Endometrial microvascular endothelial cells (primary cell): Measurements from ENCODE around the gene HHATL. TPM values are rescaled to one million over a fixed set of nuclear protein-coding genes. Genes with fewer than 3 reads are reported as not detected.

Experiments
- in situ Hi-C: cut with HindIII; loops from 2 replicates; pipeline ENCODE4 v1.10.0; 2017; ENCODE audit warnings: low sequenced_read_pairs, low pct_unique_long_range_greater_than_20kb; ENCODE audit errors: inconsistent ontology term
- total RNA-seq: library from RNA; depleted of rRNA; stranded (reverse); fragments of >200 nt; gene quantifications from one replicate; pipeline ENCODE4 v1.2.3, GENCODE V29; 2015; ENCODE audit errors: inconsistent ontology term

The HHATL gene
- total RNA-seq: not detected

- in situ Hi-C loops: no loop called here
These were observed at the start of gene HHATL for GRCh38 chr3:42702066-42702951. HHATL (minus strand) TSS chr3:42702798; CDS start chr3:42700826, 1,972 bp downstream.

- in situ Hi-C loops: no loop called here
These were observed 49.0 kb upstream of the HHATL start for GRCh38 chr3:42751609-42752008.

- in situ Hi-C loops: no loop called here
These were observed 48.2 kb upstream of the HHATL start for GRCh38 chr3:42750834-42751233.

DNA sequence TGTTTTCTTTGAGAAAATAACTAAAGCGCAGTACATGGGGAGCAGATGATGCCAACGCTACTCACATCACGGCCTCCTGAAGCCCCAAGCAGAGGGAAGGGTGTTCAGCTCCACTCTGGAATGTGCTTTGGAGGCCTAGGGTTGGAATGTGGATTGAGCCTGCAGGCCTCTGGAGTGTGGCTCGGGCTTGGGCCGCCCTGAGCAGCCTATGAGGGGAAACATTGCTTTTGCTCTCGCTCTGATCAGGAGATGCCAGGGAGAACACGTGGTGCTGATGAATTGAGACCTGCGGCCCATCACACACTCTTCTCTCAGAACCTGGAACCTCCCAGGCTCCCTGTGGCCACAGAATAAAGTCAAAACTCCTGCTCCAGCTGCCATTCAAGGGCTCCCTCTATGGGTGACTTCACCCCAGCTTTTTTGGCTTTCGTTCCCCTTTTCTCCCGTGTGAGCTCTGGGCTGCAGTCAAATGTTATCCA, 47.2 kb upstream of the HHATL start:
- in situ Hi-C loops: no loop called here

DNA sequence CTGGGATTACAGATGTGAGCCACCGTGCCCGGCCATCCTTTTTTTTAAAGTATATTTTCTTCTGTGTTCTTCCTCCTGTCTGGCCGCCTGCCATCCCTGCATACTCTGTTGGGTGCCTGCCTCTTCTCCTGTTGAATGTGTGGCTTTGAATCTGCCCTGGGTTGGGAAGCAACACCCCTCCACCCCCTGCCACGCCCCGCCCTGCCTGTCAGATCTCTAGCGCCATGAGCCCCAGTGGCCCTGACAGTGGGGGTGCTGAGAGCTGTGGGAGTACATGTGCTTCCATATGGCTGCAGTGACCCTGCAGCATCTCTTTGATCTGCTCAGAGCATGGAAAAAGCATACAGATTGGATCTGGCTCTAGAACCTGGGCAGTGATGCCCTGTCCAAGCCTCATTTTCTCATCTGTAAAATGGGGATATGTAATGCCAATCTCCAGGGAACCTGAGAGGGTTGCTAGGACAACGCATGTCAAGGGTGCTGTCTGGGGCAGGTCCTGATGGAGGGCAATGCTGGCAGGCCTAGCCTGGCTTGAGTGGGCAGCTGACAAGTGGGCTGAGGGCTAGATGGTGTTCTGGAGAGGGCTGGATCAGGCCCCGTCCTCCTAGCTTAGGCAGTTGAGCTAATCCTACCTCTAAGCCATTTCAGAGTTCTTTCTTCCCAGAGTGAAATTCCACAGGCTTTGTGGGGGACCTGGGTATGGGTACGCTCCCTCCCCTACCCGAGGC, 46.6 kb upstream of the HHATL start:
- in situ Hi-C loops: no loop called here

DNA sequence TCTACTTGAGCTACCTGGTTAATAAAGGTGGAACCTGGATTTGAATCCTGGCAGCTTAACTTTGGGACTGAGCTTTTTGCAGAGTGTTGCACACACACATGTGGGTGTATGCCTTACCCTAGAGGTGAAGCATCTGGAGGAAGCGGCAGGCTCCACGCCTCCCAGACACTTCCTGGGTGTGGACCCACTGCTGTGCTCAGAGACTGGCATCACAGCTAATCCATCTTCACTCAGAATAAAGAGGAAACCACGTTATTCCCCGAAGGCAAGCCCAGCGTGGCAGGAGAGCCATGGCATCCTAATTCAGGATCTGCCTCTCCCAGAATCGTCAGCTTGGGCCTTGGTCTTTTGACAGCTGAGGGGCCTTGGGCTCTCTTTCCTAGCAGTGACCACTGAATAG, 45.0 kb upstream of the HHATL start:
- in situ Hi-C loops: no loop called here

GRCh38 chr3:42746455-42747450, 44.2 kb upstream of the HHATL start:
- in situ Hi-C loops: no loop called here

GRCh38 chr3:42745776-42746454, 43.3 kb upstream of the HHATL start:
- in situ Hi-C loops: no loop called here

DNA sequence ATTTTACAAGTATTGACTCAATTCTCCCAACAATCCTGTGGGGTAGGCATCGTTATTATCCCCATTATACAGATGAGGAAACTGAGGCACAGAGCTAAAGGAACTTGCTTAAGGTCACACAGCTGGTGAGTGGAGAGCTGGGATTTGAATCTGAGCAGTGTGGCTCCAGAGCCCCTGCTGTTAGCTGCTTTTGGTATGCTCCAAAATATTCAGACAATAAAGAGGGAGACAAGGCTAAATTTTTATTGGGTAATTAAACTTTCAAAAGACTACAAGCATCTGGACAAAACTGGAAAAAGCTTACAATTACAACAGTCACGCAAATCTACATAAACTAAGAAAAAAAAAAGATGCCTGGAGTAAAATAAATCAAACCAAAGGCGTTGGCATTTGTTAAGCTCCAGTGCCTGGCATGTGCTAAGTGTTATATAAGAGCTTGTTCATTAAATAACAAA, 42.7 kb upstream of the HHATL start:
- in situ Hi-C loops: no loop called here

DNA sequence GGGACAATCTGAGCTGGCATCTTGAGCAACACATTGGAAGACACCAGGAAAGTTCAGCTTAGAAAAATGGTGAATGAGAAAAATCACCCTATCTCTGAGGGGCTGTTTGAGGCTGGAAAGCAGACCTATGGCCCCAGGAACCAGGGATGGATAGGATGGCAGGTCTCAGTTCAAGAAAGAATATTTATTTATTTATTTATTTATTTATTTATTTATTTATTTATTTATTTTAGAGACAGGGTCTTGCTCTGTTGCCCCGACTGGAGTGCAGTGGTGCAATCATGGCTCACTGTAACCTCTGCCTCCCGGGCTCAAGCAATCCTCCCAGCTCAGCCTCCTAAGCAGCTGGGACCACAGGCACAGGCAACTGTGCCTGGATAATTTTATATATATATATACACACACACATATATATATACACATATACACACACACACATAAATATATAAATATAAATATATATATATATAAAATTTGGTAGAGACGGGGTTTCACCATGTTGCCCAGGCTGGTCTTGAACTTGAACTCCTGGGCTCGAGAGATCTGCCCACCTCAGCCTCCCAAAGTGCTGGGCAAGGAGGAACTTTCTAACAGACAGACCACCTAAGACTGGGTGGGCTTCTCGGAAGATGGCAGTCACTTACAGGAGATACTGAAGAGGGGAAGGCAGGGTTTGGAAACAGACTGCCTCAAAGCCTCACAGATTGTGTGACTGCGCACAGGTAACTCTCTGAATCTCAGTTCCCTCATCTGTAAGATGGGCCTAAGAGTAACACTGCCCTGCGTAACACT, 40.8 kb upstream of the HHATL start:
- in situ Hi-C loops: no loop called here

- in situ Hi-C loops: no loop called here
These were observed 40.1 kb upstream of the HHATL start for GRCh38 chr3:42742688-42743087.

GRCh38 chr3:42742259-42742658, 39.7 kb upstream of the HHATL start:
- in situ Hi-C loops: no loop called here

- in situ Hi-C loops: no loop called here
These were observed 39.2 kb upstream of the HHATL start for GRCh38 chr3:42741796-42742195.

DNA sequence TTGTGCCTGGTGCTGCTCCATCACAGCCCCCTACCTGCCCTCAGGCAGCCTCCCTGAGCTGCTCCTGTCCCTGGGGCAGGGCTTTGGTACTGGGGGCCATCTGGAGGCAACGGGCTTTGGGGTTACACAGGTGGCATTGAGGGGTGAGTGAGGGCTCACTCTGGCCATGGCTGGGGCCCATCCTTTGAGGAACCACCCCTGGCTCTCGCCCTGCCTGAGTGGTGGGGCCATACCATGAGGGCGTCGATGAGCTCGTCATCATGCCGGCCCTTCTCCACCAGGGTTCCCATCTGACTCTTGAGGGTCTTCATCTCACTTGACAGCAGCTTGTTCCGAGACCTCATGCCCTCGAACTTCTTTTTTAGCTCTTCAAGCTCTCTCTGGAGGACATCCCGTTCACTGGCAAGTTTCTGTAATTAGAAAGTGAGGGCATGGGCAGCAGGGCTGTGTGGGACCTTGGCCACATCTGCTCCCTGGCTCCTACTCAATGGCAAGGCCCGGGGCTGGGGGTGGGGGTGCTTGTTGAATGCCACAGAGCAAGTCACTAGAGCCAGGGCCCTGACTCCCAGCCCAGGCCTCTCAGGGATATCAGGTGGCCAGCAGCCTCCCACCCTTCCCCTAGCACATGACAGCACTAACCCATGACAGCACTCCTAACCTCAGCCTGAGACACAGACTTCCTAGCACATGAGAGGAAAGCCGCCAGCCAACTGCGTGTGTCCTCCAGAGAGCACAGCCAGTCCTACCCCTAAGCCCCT, 37.0 kb upstream of the HHATL start:
- in situ Hi-C loops: no loop called here

DNA sequence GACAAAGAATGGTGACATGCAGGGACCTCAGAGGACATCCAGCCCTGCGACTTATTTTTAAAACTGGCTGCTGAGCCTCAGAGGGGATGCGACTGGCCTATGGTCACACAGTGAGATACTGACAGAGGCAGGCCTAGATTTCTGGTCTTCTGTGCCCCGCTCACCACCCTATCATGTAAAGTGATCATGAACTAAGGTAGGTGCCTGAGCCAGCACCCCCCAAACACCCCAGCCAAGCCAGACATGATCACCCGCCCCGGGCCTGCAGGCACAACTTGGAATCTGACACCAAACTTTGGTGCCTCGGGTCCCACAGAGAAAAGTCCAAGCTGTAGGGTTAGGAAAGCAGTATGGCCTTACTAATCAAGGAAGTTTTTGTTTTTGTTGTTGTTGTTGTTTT, 33.9 kb upstream of the HHATL start:
- in situ Hi-C loops: no loop called here

- in situ Hi-C loops: no loop called here
These were observed 33.5 kb upstream of the HHATL start for GRCh38 chr3:42736081-42736480.

- in situ Hi-C loops: no loop called here
These were observed 33.0 kb upstream of the HHATL start for GRCh38 chr3:42735615-42736014.
